HUES6 (cell line): Measurements from ENCODE around the gene NPTX1.
A peak's percentile ranks its signal among the peaks of the same experiment; 100 is the strongest.

Experiments used
- H3K27ac ChIP-seq: 2 replicates; pipeline ENCODE4 v1.7.0; 2013; ENCODE audit warnings: low read depth, mild to moderate bottlenecking, low read length, inconsistent platforms
- H3K27me3 ChIP-seq: 2 replicates; pipeline ENCODE4 v1.6.1; 2013; ENCODE audit warnings: low read length; ENCODE audit not compliant: control insufficient read depth, insufficient read depth
- H3K36me3 ChIP-seq: 2 replicates; pipeline ENCODE4 v1.6.1; 2013; ENCODE audit warnings: low read length; ENCODE audit not compliant: control insufficient read depth, insufficient read depth
- H3K4me1 ChIP-seq: 2 replicates; pipeline ENCODE4 v1.6.1; 2013; ENCODE audit warnings: low read length; ENCODE audit not compliant: control insufficient read depth, insufficient read depth
- H3K4me3 ChIP-seq: 2 replicates; pipeline ENCODE4 v1.5.1; 2013; ENCODE audit warnings: low read depth, low read length
- H3K9ac ChIP-seq: one replicate; pipeline ENCODE4 v1.6.1; 2013; ENCODE audit warnings: mild to moderate bottlenecking, low read length
- H3K9me3 ChIP-seq: 2 replicates; pipeline ENCODE4 v1.6.1; 2013; ENCODE audit warnings: low read depth, low read length; ENCODE audit not compliant: control insufficient read depth, insufficient read depth

Gene NPTX1

GRCh38 chr17:80457236-80457856 is 19.1 kb downstream of the NPTX1 start:
- Histone ChIP-seq H3K9me3 (no peaks in the 10 kb centered on the region), H3K4me1 (peaks cover 13% of the 10 kb centered on the region), H3K4me3 (no peak overlapping the region), H3K9ac (no peak overlapping the region), H3K36me3 (no peaks in the 10 kb centered on the region), H3K27ac (no peak overlapping the region), H3K27me3 (peaks cover 67% of the 10 kb centered on the region)

GRCh38 chr17:80456465-80457235 is 19.8 kb downstream of the NPTX1 start:
- Histone ChIP-seq H3K9ac (no peak overlapping the region), H3K27ac (no peak overlapping the region), H3K4me3 (no peak overlapping the region), H3K27me3 (peaks cover 60% of the 10 kb centered on the region), H3K36me3 (no peaks in the 10 kb centered on the region), H3K4me1 (peaks cover 13% of the 10 kb centered on the region), H3K9me3 (no peaks in the 10 kb centered on the region)

DNA sequence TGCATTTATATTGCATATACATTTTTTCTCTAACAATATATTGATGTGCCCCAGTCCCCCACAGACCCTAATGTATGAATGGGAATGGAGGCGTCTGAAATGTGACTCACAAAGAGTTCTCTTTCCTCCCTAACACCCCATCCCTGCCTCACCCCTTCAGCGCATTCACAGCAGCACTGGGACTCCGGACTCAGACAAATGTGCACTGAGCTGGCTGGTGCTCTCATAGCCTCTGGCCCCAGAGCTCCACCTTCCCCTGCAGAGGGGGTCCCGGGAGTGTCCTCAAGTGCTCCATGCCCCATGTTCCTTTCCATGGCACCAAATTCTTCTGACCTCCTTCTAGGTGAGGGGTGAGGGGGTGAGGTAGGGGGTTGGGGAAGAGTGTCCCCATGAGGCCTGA is 20.6 kb downstream of the NPTX1 start:
- Histone ChIP-seq H3K9me3 (no peaks in the 10 kb centered on the region), H3K27me3 (peaks cover 52% of the 10 kb centered on the region), H3K27ac (no peak overlapping the region), H3K4me3 (peak overlapping the region; percentile 97), H3K36me3 (no peaks in the 10 kb centered on the region), H3K4me1 (peaks cover 13% of the 10 kb centered on the region), H3K9ac (no peak overlapping the region)

- peak overlapping the region; percentile 96 for H3K27ac ChIP-seq
- H3K27me3 ChIP-seq: peaks cover 48% of the 10 kb centered on the region
- no peaks in the 10 kb centered on the region for H3K9me3 ChIP-seq
- peak overlapping the region; percentile 99 for H3K9ac ChIP-seq
- peak overlapping the region; percentile 97 for H3K4me3 ChIP-seq
- H3K4me1 ChIP-seq: peaks cover 13% of the 10 kb centered on the region
- no peaks in the 10 kb centered on the region for H3K36me3 ChIP-seq
Measured at GRCh38 chr17:80455336-80455710, 21.1 kb downstream of the NPTX1 start.

GRCh38 chr17:80454557-80455335 is 21.7 kb downstream of the NPTX1 start:
- Histone ChIP-seq H3K4me1 (peaks cover 13% of the 10 kb centered on the region), H3K36me3 (no peaks in the 10 kb centered on the region), H3K27me3 (peaks cover 43% of the 10 kb centered on the region)

GRCh38 chr17:80453998-80454556 is 22.3 kb downstream of the NPTX1 start:
- H3K36me3 ChIP-seq: no peaks in the 10 kb centered on the region
- H3K27me3 ChIP-seq: peaks cover 39% of the 10 kb centered on the region
- H3K9me3 ChIP-seq: no peaks in the 10 kb centered on the region
- peak overlapping the region; percentile 97 for H3K4me3 ChIP-seq
- peak overlapping the region; percentile 99 for H3K9ac ChIP-seq
- peak overlapping the region; percentile 96 for H3K27ac ChIP-seq
- peaks cover 13% of the 10 kb centered on the region for H3K4me1 ChIP-seq

More at GRCh38 chr17:80454557-80455335, 21.7 kb downstream of the NPTX1 start:
- Histone ChIP-seq H3K9me3 (no peaks in the 10 kb centered on the region), H3K4me3 (peak overlapping the region; percentile 97), H3K27ac (peak overlapping the region; percentile 96), H3K9ac (peak overlapping the region; percentile 99)

DNA sequence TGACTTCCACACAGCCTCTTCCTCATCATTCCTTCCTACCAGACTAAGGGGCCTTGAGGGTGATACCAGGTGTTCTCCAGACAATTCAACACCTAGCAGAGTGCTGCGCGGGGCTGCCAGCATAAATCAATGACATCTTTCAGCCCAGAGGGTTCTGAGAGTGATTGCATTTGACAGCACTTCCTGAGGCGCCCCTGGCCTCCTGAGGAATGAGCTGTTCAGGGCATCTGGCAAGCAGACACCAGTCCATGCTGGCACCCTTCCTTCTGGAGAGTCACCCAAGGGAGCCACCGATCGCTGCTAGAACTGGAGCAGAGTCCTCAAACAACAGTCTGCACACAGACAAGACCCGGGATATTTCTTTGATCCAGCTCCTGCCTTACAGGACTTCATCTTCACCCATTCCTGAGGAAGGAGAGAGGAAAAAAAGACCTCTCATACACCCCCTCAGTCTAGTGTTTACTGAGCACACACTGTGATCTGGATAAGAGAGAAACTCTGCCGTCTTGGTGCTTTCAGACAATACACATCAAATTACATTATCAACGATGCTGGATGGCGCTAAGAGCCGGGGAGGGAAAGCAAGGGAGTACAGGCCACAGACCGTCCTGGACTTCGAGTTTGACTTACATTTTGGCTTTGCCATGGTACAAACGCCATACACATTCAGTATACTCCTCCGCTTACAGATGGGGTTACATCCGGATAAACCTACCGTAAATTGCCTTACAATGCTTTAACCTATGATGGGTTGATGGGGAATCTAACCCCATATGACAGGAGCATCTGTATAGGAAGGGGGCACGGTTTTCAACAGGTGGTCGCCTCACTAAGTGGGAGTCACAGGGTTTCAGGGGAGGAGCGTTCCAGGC is 23.0 kb downstream of the NPTX1 start:
- H3K27ac ChIP-seq: no peak overlapping the region
- H3K27me3 ChIP-seq: peaks cover 37% of the 10 kb centered on the region
- peak overlapping the region; percentile 97 for H3K4me3 ChIP-seq
- peaks cover 13% of the 10 kb centered on the region for H3K4me1 ChIP-seq
- peak overlapping the region; percentile 99 for H3K9ac ChIP-seq
- no peaks in the 10 kb centered on the region for H3K9me3 ChIP-seq
- no peaks in the 10 kb centered on the region for H3K36me3 ChIP-seq

DNA sequence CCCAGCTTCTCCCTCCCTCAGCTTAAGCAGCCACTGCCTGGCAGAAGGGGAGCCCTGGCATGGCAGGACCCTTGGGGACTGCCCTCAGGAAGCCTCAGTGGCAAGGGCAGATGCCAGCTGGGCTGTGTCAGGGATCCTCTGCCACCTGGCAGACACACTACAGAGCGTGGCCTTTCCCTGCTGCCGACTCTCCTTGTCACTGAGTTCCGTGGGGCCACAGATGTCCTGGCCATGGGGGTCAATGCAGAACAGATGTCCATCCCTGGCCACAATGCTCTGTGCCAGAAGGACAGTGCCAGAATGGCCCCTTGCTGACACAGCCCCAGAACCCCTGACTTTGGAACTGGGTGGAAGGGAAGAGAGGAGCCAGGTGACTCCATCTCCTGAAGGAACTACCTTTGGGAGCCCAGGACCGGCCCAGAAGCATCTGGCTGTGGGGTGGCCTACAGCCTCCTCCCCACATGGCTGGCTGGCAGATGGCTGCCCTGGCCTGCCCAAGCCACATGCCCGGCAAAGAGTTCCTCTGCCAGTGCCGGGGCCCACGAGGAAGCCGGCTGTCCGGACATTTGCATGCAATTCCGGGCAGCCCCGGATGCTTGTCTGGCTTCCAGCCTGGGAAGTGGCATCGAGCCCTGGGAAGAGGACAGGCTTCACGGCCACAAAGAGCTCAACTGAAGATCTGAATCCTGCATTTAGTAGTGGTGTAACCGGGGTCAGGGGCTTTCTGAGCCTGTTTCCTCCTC is 24.1 kb downstream of the NPTX1 start:
- Histone ChIP-seq H3K9ac (no peak overlapping the region), H3K4me1 (peaks cover 13% of the 10 kb centered on the region), H3K27me3 (peaks cover 31% of the 10 kb centered on the region), H3K9me3 (no peaks in the 10 kb centered on the region), H3K36me3 (no peaks in the 10 kb centered on the region), H3K27ac (no peak overlapping the region), H3K4me3 (no peak overlapping the region)

- H3K36me3 ChIP-seq: no peaks in the 10 kb centered on the region
- H3K9me3 ChIP-seq: no peaks in the 10 kb centered on the region
- no peak overlapping the region for H3K4me3 ChIP-seq
- H3K4me1 ChIP-seq: peaks cover 13% of the 10 kb centered on the region
- no peak overlapping the region for H3K27ac ChIP-seq
- peaks cover 24% of the 10 kb centered on the region for H3K27me3 ChIP-seq
- no peak overlapping the region for H3K9ac ChIP-seq
Measured at GRCh38 chr17:80451104-80451775, 25.2 kb downstream of the NPTX1 start.
